HCT116 (cell line): ENCODE data around the gene KTN1. TPM values are rescaled to one million over a fixed set of nuclear protein-coding genes. Genes with fewer than 3 reads are reported as not detected.

Experiments
- ATAC-seq: fragments of 200-7000 bp; cut with Tn5 transposase; 2 replicates; pipeline ENCODE4 v1.9.1; 2020; ENCODE audit warnings: mild to moderate bottlenecking, moderate library complexity
- BruUV-seq: library from RNA; stranded (reverse); fragments of 400-500 nt; replicated peaks from 2 replicates; lab custom pipeline; 2021; lab: Mats Ljungman, UMichigan
- CTCF ChIA-PET: fragments of 300-600 bp; sonication (Branson Sonifier 250); formaldehyde crosslinking; loops from one replicate; lab custom pipeline; 2021; ENCODE audit warnings: antibody characterized with exemption; lab: Charles Lee
- POLR2A ChIA-PET: fragments of 300-600, 350-600 bp; sonication (Branson Sonifier 250); formaldehyde crosslinking; loops from one replicate; lab custom pipeline; 2021; ENCODE audit warnings: antibody characterized with exemption; lab: Charles Lee
- RAD21 ChIA-PET, 2 experiments: fragments of 300-600 bp; sonication (Branson Sonifier 250); formaldehyde crosslinking; loops; one replicate each; lab custom pipeline; 2023; ENCODE audit warnings: low total read pairs in 2 of 2; ENCODE audit not compliant: uncharacterized antibody in 2 of 2, unreplicated experiment in 2 of 2, low non-redundant PET in 1 of 2; lab: Charles Lee
- DNase-seq: peaks from one replicate; pipeline ENCODE4 v3.0.0-alpha.2; 2010; ENCODE audit warnings: low read depth, low spot score
- H2AFZ ChIP-seq: fragments of 200-600 bp; shearing (Covaris generic), sonication (generic); 2 replicates; pipeline ENCODE4 v1.6.1; 2017; ENCODE audit warnings: low read depth, mixed run types, mixed read lengths, antibody characterized with exemption, low read length; ENCODE audit not compliant: poor library complexity, severe bottlenecking
- H3K27ac ChIP-seq: 2 replicates; pipeline ENCODE4 v1.5.1; 2012; ENCODE audit warnings: low read depth, low read length
- H3K27me3 ChIP-seq: fragments of 200-600 bp; sonication (generic); 2 replicates; pipeline ENCODE4 v1.6.1; 2016; ENCODE audit warnings: mixed run types, low read length, mixed read lengths; ENCODE audit not compliant: insufficient read depth
- H3K36me3 ChIP-seq, 2 experiments: fragments of 200-500 bp in 1 of 2; fragments of 200-600 bp in 1 of 2; sonication (Bioruptor generic) in 1 of 2; sonication (generic) in 1 of 2; 2 replicates each; pipeline versions ENCODE4 v1.5.1 to v1.6.1; 2014 to 2016; ENCODE audit warnings: low read length in 2 of 2, inconsistent platforms in 1 of 2, mixed read lengths in 1 of 2, mixed run types in 1 of 2; ENCODE audit not compliant: insufficient read depth in 2 of 2, control insufficient read depth in 1 of 2
- H3K4me1 ChIP-seq, 2 experiments: fragments of 200-600 bp in 1 of 2; sonication (generic) in 1 of 2; 2 replicates each; pipeline versions ENCODE4 v1.5.1 to v1.6.1; 2012 to 2017; ENCODE audit warnings: low read length in 2 of 2, inconsistent platforms in 1 of 2, mild to moderate bottlenecking in 1 of 2, mixed read lengths in 1 of 2, mixed run types in 1 of 2, moderate library complexity in 1 of 2; ENCODE audit not compliant: insufficient read depth in 2 of 2, control insufficient read depth in 1 of 2
- H3K4me2 ChIP-seq: fragments of 200-600 bp; sonication (generic); 2 replicates; pipeline ENCODE4 v1.6.1; 2017; ENCODE audit warnings: mixed run types, low read length, mixed read lengths
- H3K4me3 ChIP-seq, 2 experiments: fragments of 200-600 bp in 1 of 2; sonication (generic) in 1 of 2; replicated peaks in 1 of 2; 2 replicates each; pipeline ENCODE4 v1.5.1; 2011 to 2016; ENCODE audit warnings: low read length in 2 of 2, control low read depth in 1 of 2, low read depth in 1 of 2, mild to moderate bottlenecking in 1 of 2, mixed read lengths in 1 of 2, mixed run types in 1 of 2
- H3K79me2 ChIP-seq: fragments of 200-600 bp; sonication (generic); 2 replicates; pipeline ENCODE4 v1.6.1; 2017; ENCODE audit warnings: mild to moderate bottlenecking, mixed run types, low read length, moderate library complexity, mixed read lengths; ENCODE audit not compliant: insufficient read depth
- H3K9ac ChIP-seq: fragments of 200-600 bp; sonication (generic); 2 replicates; pipeline ENCODE4 v1.6.1; 2016; ENCODE audit warnings: low read length, mixed read lengths
- H3K9me2 ChIP-seq: fragments of 200-600 bp; sonication (generic), shearing (Covaris generic); 2 replicates; pipeline ENCODE4 v1.6.1; 2017; ENCODE audit warnings: mixed run types, mild to moderate bottlenecking, moderate library complexity; ENCODE audit not compliant: insufficient read depth
- H3K9me3 ChIP-seq, 2 experiments: fragments of 200-500 bp in 1 of 2; fragments of 200-600 bp in 1 of 2; sonication (Bioruptor generic) in 1 of 2; sonication (generic) in 1 of 2; 2 replicates each; pipeline ENCODE4 v1.6.1; 2014 to 2017; ENCODE audit warnings: low read length in 2 of 2, mixed read lengths in 2 of 2, inconsistent platforms in 1 of 2, low read depth in 1 of 2, mild to moderate bottlenecking in 1 of 2, mixed run types in 1 of 2, moderate library complexity in 1 of 2; ENCODE audit not compliant: control insufficient read depth in 1 of 2, insufficient read depth in 1 of 2
- H4K20me1 ChIP-seq: fragments of 200-600 bp; sonication (generic), shearing (Covaris generic); 2 replicates; pipeline ENCODE4 v1.6.1; 2017; ENCODE audit warnings: mixed run types, mild to moderate bottlenecking, moderate library complexity; ENCODE audit not compliant: insufficient read depth
- EGR1 ChIP-seq: IDR thresholded peaks from 2 replicates; pipeline ENCODE4 v1.6.1; 2012; ENCODE audit warnings: low read depth
- YY1 ChIP-seq: IDR thresholded peaks from 2 replicates; pipeline ENCODE4 v1.6.1; 2011; ENCODE audit warnings: low read length, low read depth, moderate library complexity, mild to moderate bottlenecking; ENCODE audit not compliant: insufficient replicate concordance; ENCODE audit errors: extremely low read depth
- intact Hi-C: fragments of 100-400 bp; cut with micrococcal nuclease; formaldehyde crosslinking; loops from 2 replicates; pipeline ENCODE4 v1.10.0; 2022
- total RNA-seq: library from RNA; stranded (reverse); gene quantifications from one replicate; pipeline ENCODE4 v1.2.1, GENCODE V29; 2021; ENCODE audit not compliant: unreplicated experiment
- TF ChIP-seq, protein P1 (sequence below): IDR thresholded peaks from 2 replicates; pipeline ENCODE4 v1.6.1; 2012; ENCODE audit warnings: low read depth
- TF ChIP-seq, protein P2 (sequence below), 3 experiments: fragments of 200-600 bp in 1 of 3; sonication (generic) in 1 of 3; IDR thresholded peaks in 2 of 3; conservative IDR thresholded peaks in 1 of 3; 2 replicates each; pipeline ENCODE4 v1.5.1; 2012 to 2017; ENCODE audit warnings: low read depth in 2 of 3, low read length in 2 of 3, antibody characterized with exemption in 1 of 3, borderline replicate concordance in 1 of 3, control low read depth in 1 of 3, mild to moderate bottlenecking in 1 of 3, mixed read lengths in 1 of 3, mixed run types in 1 of 3, moderate library complexity in 1 of 3; ENCODE audit not compliant: insufficient read depth in 1 of 3

Gene KTN1
- total RNA-seq, 1 experiment from 2014 or later = 105 TPM

DNA sequence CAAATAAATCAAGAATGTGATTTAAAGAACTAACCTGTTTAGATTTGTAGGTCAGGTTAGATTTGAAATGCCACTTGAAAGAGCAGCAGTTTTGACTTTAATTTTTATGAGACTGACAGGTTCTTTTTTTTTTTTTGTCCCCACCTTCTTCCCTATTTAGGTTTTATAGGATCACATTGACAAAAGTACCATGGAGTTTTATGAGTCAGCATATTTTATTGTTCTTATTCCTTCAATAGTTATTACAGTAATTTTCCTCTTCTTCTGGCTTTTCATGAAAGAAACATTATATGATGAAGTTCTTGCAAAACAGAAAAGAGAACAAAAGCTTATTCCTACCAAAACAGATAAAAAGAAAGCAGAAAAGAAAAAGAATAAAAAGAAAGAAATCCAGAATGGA is 31.9 kb downstream of the KTN1 start:
- no peak overlapping the region for H3K4me2 ChIP-seq
- peaks cover 38 to 47% of the 10 kb centered on the region in 2 experiments for H3K4me1 ChIP-seq

DNA sequence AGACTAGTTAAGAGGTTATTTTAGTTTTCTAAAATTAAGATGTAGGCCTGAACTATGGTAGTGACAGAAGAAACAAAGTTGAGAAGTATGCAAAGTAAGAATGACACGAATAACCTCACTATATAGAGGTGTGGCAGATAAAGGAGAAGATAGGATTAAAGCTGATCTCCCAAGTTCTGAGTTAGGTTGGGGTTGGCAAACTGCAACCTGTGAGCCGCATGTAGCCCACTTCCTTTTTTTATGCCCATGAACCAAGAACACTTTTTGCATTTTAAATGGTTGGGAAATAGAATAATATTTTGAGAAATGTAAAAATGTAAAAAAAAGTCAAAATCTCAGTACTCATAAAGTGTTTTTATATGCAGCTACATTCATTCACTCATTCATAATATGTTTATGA is 34.3 kb downstream of the KTN1 start:
- CTCF ChIA-PET = no interaction called here
- Histone ChIP-seq H3K9me2 (no peaks in the 10 kb centered on the region), H2AFZ (no peak overlapping the region), H3K27me3 (no peaks in the 10 kb centered on the region), H3K4me2 (no peak overlapping the region), H3K4me3 (no peak overlapping the region), H3K27ac (no peak overlapping the region), H3K9ac (no peak overlapping the region), H3K79me2 (peaks cover 71% of the 10 kb centered on the region), H3K9me3 (no peaks in the 10 kb centered on the region), H3K36me3 (peaks cover 31 to 41% of the 10 kb centered on the region in 2 experiments), H4K20me1 (0 out of 2 replicates have a peak, but pooled peaks cover 3% of the 10 kb centered on the region), H3K4me1 (peaks cover 16 to 28% of the 10 kb centered on the region in 2 experiments)
- DNase-seq (no peak), ATAC-seq (no peak)
- POLR2A ChIA-PET = no interaction called here
- RAD21 ChIA-PET = no interaction called here
- BruUV-seq = no TSS peak
- intact Hi-C loops = no loop called here
- TF ChIP-seq, protein P1, sequence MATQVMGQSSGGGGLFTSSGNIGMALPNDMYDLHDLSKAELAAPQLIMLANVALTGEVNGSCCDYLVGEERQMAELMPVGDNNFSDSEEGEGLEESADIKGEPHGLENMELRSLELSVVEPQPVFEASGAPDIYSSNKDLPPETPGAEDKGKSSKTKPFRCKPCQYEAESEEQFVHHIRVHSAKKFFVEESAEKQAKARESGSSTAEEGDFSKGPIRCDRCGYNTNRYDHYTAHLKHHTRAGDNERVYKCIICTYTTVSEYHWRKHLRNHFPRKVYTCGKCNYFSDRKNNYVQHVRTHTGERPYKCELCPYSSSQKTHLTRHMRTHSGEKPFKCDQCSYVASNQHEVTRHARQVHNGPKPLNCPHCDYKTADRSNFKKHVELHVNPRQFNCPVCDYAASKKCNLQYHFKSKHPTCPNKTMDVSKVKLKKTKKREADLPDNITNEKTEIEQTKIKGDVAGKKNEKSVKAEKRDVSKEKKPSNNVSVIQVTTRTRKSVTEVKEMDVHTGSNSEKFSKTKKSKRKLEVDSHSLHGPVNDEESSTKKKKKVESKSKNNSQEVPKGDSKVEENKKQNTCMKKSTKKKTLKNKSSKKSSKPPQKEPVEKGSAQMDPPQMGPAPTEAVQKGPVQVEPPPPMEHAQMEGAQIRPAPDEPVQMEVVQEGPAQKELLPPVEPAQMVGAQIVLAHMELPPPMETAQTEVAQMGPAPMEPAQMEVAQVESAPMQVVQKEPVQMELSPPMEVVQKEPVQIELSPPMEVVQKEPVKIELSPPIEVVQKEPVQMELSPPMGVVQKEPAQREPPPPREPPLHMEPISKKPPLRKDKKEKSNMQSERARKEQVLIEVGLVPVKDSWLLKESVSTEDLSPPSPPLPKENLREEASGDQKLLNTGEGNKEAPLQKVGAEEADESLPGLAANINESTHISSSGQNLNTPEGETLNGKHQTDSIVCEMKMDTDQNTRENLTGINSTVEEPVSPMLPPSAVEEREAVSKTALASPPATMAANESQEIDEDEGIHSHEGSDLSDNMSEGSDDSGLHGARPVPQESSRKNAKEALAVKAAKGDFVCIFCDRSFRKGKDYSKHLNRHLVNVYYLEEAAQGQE = no peak
- TF ChIP-seq YY1 = no peak
- TF ChIP-seq, protein P2, sequence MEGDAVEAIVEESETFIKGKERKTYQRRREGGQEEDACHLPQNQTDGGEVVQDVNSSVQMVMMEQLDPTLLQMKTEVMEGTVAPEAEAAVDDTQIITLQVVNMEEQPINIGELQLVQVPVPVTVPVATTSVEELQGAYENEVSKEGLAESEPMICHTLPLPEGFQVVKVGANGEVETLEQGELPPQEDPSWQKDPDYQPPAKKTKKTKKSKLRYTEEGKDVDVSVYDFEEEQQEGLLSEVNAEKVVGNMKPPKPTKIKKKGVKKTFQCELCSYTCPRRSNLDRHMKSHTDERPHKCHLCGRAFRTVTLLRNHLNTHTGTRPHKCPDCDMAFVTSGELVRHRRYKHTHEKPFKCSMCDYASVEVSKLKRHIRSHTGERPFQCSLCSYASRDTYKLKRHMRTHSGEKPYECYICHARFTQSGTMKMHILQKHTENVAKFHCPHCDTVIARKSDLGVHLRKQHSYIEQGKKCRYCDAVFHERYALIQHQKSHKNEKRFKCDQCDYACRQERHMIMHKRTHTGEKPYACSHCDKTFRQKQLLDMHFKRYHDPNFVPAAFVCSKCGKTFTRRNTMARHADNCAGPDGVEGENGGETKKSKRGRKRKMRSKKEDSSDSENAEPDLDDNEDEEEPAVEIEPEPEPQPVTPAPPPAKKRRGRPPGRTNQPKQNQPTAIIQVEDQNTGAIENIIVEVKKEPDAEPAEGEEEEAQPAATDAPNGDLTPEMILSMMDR (IDR thresholded peaks at IDR 0.05 in 2 of 3, conservative IDR thresholded peaks at IDR 0.05 in 1 of 3; ENCODE audit: borderline replicate concordance in 1 of 3, insufficient read depth in 1 of 3, low read depth in 2 of 3, low read length in 2 of 3) = no peak

More for the DNA sequence above, 31.9 kb downstream of the KTN1 start:
- DNase-seq (no peak), ATAC-seq (no peak)
- H3K9ac ChIP-seq = no peak overlapping the region
- H3K27me3 ChIP-seq = no peaks in the 10 kb centered on the region
- 0 out of 2 replicates have a peak, but pooled peaks cover 3% of the 10 kb centered on the region for H4K20me1 ChIP-seq
- H3K9me3 ChIP-seq = no peaks in the 10 kb centered on the region
- no peak overlapping the region for H3K4me3 ChIP-seq
- ChIA-PET CTCF (no interaction called here), POLR2A (no interaction called here), RAD21 (no interaction called here)
- no peaks in the 10 kb centered on the region for H3K9me2 ChIP-seq
- no peak overlapping the region for H3K27ac ChIP-seq
- no TSS peak for BruUV-seq
- H2AFZ ChIP-seq = no peak overlapping the region
- H3K79me2 ChIP-seq = peaks cover 96% of the 10 kb centered on the region
- intact Hi-C loops = no loop called here
- peaks cover 11 to 18% of the 10 kb centered on the region in 2 experiments; a peak in 3 of 4 replicates for H3K36me3 ChIP-seq
- TF ChIP-seq, protein P1 = no peak
- no peak for TF ChIP-seq EGR1
